Fibroblast of lung (primary cell): Measurements from ENCODE around the gene FSTL1.

Experiments
- CTCF ChIP-seq, 2 donors: IDR thresholded peaks in 1 of 2; conservative IDR thresholded peaks in 1 of 2; 1 replicate in 1 of 2; 2 replicates in 1 of 2; pipeline ENCODE4 v1.5.1; 2011 to 2012; ENCODE audit warnings: low read length in 2 of 2, control low read depth in 1 of 2, inconsistent platforms in 1 of 2, low read depth in 1 of 2, mild to moderate bottlenecking in 1 of 2
- EZH2 ChIP-seq: IDR thresholded peaks from 2 replicates; pipeline ENCODE4 v1.5.1; 2012; ENCODE audit warnings: low read length, control low read depth, mild to moderate bottlenecking; ENCODE audit errors: missing control alignments

GRCh38 chr3:120459196-120459595 is 8.4 kb upstream of the FSTL1 start:
- no peak for TF ChIP-seq CTCF (conservative IDR thresholded peaks at IDR 0.05 in 1 of 2, IDR thresholded peaks at IDR 0.05 in 1 of 2; ENCODE audit: low read depth in 1 of 2, low read length in 2 of 2)
- no peak for TF ChIP-seq EZH2
